ENCODE measurements around the gene RNF8.

The RNF8 gene

DNA sequence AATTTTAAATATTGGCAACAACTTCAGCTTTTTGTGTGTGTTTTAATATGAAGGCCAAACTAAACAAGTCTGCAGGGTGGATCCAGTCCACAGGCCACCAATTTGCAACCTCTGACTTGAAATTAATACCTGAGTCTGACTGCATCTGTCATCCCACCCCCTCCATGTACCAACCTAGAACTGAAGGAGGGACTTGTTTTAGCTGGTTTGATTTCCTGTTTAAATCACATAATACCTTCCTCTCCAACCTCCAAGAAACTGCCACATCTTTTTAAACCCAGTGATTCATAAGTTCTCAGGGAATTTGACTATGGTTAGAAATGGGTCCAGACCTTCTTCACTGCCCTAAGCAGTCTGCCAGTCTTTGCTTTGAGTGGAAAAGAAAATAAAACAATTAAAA lies 21.6 kb downstream of the RNF8 start:
- TF ChIP-seq CSDC2 (CRISPR knock-in tag; IDR thresholded peaks at IDR 0.05) = no peak
- no peak for TF ChIP-seq GLIS3 (CRISPR knock-in tag; IDR thresholded peaks at IDR 0.05)
- TF ChIP-seq BACH2 (CRISPR knock-in tag; IDR thresholded peaks at IDR 0.05; ENCODE audit: borderline replicate concordance) = no peak
- TF ChIP-seq, protein P1, sequence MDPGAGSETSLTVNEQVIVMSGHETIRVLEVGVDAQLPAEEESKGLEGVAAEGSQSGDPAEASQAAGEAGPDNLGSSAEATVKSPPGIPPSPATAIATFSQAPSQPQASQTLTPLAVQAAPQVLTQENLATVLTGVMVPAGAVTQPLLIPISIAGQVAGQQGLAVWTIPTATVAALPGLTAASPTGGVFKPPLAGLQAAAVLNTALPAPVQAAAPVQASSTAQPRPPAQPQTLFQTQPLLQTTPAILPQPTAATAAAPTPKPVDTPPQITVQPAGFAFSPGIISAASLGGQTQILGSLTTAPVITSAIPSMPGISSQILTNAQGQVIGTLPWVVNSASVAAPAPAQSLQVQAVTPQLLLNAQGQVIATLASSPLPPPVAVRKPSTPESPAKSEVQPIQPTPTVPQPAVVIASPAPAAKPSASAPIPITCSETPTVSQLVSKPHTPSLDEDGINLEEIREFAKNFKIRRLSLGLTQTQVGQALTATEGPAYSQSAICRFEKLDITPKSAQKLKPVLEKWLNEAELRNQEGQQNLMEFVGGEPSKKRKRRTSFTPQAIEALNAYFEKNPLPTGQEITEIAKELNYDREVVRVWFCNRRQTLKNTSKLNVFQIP (CRISPR knock-in tag; IDR thresholded peaks at IDR 0.05; ENCODE audit: borderline replicate concordance, low read depth) = no peak
- no peak for TF ChIP-seq ZFP3 (CRISPR knock-in tag; IDR thresholded peaks at IDR 0.05)
- TF ChIP-seq OSR1 (CRISPR knock-in tag; IDR thresholded peaks at IDR 0.05) = no peak
- no peak for TF ChIP-seq TOX (CRISPR knock-in tag; IDR thresholded peaks at IDR 0.05; ENCODE audit: borderline replicate concordance)
- TF ChIP-seq, protein P2, sequence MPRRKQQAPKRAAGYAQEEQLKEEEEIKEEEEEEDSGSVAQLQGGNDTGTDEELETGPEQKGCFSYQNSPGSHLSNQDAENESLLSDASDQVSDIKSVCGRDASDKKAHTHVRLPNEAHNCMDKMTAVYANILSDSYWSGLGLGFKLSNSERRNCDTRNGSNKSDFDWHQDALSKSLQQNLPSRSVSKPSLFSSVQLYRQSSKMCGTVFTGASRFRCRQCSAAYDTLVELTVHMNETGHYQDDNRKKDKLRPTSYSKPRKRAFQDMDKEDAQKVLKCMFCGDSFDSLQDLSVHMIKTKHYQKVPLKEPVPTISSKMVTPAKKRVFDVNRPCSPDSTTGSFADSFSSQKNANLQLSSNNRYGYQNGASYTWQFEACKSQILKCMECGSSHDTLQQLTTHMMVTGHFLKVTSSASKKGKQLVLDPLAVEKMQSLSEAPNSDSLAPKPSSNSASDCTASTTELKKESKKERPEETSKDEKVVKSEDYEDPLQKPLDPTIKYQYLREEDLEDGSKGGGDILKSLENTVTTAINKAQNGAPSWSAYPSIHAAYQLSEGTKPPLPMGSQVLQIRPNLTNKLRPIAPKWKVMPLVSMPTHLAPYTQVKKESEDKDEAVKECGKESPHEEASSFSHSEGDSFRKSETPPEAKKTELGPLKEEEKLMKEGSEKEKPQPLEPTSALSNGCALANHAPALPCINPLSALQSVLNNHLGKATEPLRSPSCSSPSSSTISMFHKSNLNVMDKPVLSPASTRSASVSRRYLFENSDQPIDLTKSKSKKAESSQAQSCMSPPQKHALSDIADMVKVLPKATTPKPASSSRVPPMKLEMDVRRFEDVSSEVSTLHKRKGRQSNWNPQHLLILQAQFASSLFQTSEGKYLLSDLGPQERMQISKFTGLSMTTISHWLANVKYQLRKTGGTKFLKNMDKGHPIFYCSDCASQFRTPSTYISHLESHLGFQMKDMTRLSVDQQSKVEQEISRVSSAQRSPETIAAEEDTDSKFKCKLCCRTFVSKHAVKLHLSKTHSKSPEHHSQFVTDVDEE (CRISPR knock-in tag; IDR thresholded peaks at IDR 0.05) = no peak
- TF ChIP-seq, protein P3, sequence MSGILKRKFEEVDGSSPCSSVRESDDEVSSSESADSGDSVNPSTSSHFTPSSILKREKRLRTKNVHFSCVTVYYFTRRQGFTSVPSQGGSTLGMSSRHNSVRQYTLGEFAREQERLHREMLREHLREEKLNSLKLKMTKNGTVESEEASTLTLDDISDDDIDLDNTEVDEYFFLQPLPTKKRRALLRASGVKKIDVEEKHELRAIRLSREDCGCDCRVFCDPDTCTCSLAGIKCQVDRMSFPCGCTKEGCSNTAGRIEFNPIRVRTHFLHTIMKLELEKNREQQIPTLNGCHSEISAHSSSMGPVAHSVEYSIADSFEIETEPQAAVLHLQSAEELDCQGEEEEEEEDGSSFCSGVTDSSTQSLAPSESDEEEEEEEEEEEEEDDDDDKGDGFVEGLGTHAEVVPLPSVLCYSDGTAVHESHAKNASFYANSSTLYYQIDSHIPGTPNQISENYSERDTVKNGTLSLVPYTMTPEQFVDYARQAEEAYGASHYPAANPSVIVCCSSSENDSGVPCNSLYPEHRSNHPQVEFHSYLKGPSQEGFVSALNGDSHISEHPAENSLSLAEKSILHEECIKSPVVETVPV (CRISPR knock-in tag; IDR thresholded peaks at IDR 0.05) = no peak
- TF ChIP-seq TCF4 (CRISPR knock-in tag; IDR thresholded peaks at IDR 0.05; ENCODE audit: borderline replicate concordance) = no peak
- no peak for TF ChIP-seq ZNF70 (CRISPR knock-in tag; IDR thresholded peaks at IDR 0.05)
- TF ChIP-seq RARB (CRISPR knock-in tag; IDR thresholded peaks at IDR 0.05) = no peak
- TF ChIP-seq ESRRG (CRISPR knock-in tag; IDR thresholded peaks at IDR 0.05) = no peak
- no peak for TF ChIP-seq SNAI2 (CRISPR knock-in tag; IDR thresholded peaks at IDR 0.05)
- TF ChIP-seq, protein P4, sequence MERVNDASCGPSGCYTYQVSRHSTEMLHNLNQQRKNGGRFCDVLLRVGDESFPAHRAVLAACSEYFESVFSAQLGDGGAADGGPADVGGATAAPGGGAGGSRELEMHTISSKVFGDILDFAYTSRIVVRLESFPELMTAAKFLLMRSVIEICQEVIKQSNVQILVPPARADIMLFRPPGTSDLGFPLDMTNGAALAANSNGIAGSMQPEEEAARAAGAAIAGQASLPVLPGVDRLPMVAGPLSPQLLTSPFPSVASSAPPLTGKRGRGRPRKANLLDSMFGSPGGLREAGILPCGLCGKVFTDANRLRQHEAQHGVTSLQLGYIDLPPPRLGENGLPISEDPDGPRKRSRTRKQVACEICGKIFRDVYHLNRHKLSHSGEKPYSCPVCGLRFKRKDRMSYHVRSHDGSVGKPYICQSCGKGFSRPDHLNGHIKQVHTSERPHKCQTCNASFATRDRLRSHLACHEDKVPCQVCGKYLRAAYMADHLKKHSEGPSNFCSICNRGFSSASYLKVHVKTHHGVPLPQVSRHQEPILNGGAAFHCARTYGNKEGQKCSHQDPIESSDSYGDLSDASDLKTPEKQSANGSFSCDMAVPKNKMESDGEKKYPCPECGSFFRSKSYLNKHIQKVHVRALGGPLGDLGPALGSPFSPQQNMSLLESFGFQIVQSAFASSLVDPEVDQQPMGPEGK (CRISPR knock-in tag; IDR thresholded peaks at IDR 0.05; ENCODE audit: borderline replicate concordance) = no peak
- TF ChIP-seq, protein P5, sequence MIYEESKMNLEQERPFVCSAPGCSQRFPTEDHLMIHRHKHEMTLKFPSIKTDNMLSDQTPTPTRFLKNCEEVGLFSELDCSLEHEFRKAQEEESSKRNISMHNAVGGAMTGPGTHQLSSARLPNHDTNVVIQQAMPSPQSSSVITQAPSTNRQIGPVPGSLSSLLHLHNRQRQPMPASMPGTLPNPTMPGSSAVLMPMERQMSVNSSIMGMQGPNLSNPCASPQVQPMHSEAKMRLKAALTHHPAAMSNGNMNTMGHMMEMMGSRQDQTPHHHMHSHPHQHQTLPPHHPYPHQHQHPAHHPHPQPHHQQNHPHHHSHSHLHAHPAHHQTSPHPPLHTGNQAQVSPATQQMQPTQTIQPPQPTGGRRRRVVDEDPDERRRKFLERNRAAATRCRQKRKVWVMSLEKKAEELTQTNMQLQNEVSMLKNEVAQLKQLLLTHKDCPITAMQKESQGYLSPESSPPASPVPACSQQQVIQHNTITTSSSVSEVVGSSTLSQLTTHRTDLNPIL (CRISPR knock-in tag; IDR thresholded peaks at IDR 0.05; ENCODE audit: low read depth) = no peak
- ATAC-seq = no peak

DNA sequence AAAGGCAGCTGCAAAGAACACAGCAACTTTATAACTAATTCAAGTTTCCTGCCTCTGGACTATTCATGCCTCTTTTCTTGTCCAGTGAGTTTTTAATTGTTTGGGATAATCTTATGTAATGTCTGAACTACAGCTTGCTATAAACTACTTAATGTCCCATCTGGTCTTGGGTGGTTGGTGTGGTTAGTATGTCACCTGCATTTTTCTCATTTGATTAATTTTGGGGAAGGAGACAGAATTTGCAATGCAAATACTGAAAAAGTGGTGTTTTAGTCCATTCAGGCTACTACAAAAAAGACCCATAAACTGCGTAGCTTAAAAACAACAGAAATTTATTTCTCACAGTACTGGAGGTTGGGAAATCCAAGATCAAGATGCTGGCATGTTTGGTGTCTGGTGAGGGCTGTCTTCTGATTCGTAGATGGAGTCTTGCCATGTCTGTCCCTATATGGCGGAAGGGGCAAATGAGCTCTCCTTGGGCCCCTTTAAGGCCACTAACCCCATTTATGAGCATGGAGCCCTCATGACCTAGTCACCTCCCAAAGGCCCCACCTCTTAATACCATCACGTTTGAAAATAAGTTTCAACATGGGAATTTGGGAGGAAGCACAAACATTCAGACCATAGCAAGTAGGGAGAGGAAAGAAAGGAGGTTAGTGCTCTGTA lies 22.4 kb downstream of the RNF8 start:
- no peak for ATAC-seq
- TF ChIP-seq, protein P3 (CRISPR knock-in tag; IDR thresholded peaks at IDR 0.05) = no peak
- TF ChIP-seq CSDC2 (CRISPR knock-in tag; IDR thresholded peaks at IDR 0.05) = no peak
- TF ChIP-seq, protein P2 (CRISPR knock-in tag; IDR thresholded peaks at IDR 0.05) = no peak
- no peak for TF ChIP-seq ZFP30 (CRISPR knock-in tag; IDR thresholded peaks at IDR 0.05)
- TF ChIP-seq, protein P4 (CRISPR knock-in tag; IDR thresholded peaks at IDR 0.05; ENCODE audit: borderline replicate concordance) = no peak
- TF ChIP-seq ZNF70 (CRISPR knock-in tag; IDR thresholded peaks at IDR 0.05) = no peak
- no peak for TF ChIP-seq GLIS3 (CRISPR knock-in tag; IDR thresholded peaks at IDR 0.05)
- TF ChIP-seq OSR1 (CRISPR knock-in tag; IDR thresholded peaks at IDR 0.05) = no peak
- no peak for TF ChIP-seq ZFP3 (CRISPR knock-in tag; IDR thresholded peaks at IDR 0.05)
- no peak for TF ChIP-seq ZC3H10 (CRISPR knock-in tag; IDR thresholded peaks at IDR 0.05)
- TF ChIP-seq SNAI2 (CRISPR knock-in tag; IDR thresholded peaks at IDR 0.05) = no peak
